CD14-positive monocyte (primary cell): ENCODE measurements around the gene TPRG1L. TPM values are rescaled to one million over a fixed set of nuclear protein-coding genes. Genes with fewer than 3 reads are reported as not detected.

Experiments
- DNase-seq, 3 donors: peaks; one replicate each; pipeline ENCODE4 v3.0.0-alpha.2; 2011 to 2022
- H2AFZ ChIP-seq: 2 replicates; pipeline ENCODE4 v1.6.0; 2012; ENCODE audit warnings: mild to moderate bottlenecking, low read depth, low read length, inconsistent platforms; ENCODE audit not compliant: insufficient read depth, poor library complexity, severe bottlenecking
- H3K27ac ChIP-seq, 2 donors: 1 replicate in 1 of 2; 2 replicates in 1 of 2; pipeline ENCODE4 v1.5.1; 2012 to 2013; ENCODE audit warnings: low read length in 2 of 2, control low read depth in 1 of 2, inconsistent platforms in 1 of 2, low read depth in 1 of 2, mild to moderate bottlenecking in 1 of 2
- H3K27me3 ChIP-seq, 2 donors: one replicate each; pipeline versions ENCODE4 v1.6.0 to v1.6.1; 2011 to 2013; ENCODE audit warnings: low read length in 2 of 2; ENCODE audit not compliant: control insufficient read depth in 2 of 2, insufficient read depth in 2 of 2
- H3K36me3 ChIP-seq, 2 donors: replicated peaks in 1 of 2; 1 replicate in 1 of 2; 2 replicates in 1 of 2; pipeline versions ENCODE4 v1.5.1 to v1.6.1; 2012 to 2013; ENCODE audit warnings: low read length in 2 of 2, control low read depth in 1 of 2, inconsistent platforms in 1 of 2, mild to moderate bottlenecking in 1 of 2; ENCODE audit not compliant: insufficient read depth in 2 of 2, control insufficient read depth in 1 of 2
- H3K4me1 ChIP-seq, 2 donors: 1 replicate in 1 of 2; 2 replicates in 1 of 2; pipeline versions ENCODE4 v1.5.1 to v1.6.1; 2012 to 2013; ENCODE audit warnings: low read length in 2 of 2, control low read depth in 1 of 2, inconsistent platforms in 1 of 2, mild to moderate bottlenecking in 1 of 2, moderate library complexity in 1 of 2; ENCODE audit not compliant: insufficient read depth in 2 of 2, control insufficient read depth in 1 of 2
- H3K4me2 ChIP-seq: replicated peaks from 2 replicates; pipeline ENCODE3; 2012; ENCODE audit warnings: low read length, moderate library complexity, mild to moderate bottlenecking; ENCODE audit not compliant: poor library complexity, severe bottlenecking; ENCODE audit errors: extremely low read depth
- H3K4me3 ChIP-seq, 3 experiments: fragments of 200-600 bp in 1 of 3; sonication (generic) in 1 of 3; replicated peaks in 1 of 3; 1 replicate in 2 of 3; 2 replicates in 1 of 3; pipeline ENCODE4 v1.5.1; 2011 to 2013; ENCODE audit warnings: low read length in 3 of 3, mild to moderate bottlenecking in 3 of 3, control low read depth in 2 of 3, low read depth in 2 of 3, inconsistent platforms in 1 of 3, moderate library complexity in 1 of 3
- H3K79me2 ChIP-seq: 2 replicates; pipeline ENCODE4 v1.6.0; 2012; ENCODE audit warnings: mild to moderate bottlenecking, control low read depth, inconsistent platforms, low read length, moderate library complexity; ENCODE audit not compliant: insufficient read depth
- H3K9ac ChIP-seq: 2 replicates; pipeline ENCODE4 v1.6.0; 2017; ENCODE audit warnings: low read length, mild to moderate bottlenecking; ENCODE audit not compliant: insufficient read depth, poor library complexity, severe bottlenecking
- H3K9me3 ChIP-seq, 2 donors: replicated peaks in 1 of 2; 1 replicate in 1 of 2; 2 replicates in 1 of 2; pipeline versions ENCODE4 v1.5.1 to v1.6.1; 2012 to 2013; ENCODE audit warnings: low read length in 2 of 2, control low read depth in 1 of 2; ENCODE audit not compliant: control insufficient read depth in 1 of 2, insufficient read depth in 1 of 2
- H4K20me1 ChIP-seq: 2 replicates; pipeline ENCODE4 v1.6.0; 2012; ENCODE audit warnings: mild to moderate bottlenecking, low read length, control low read depth, moderate library complexity; ENCODE audit not compliant: insufficient read depth
- H3K27ac Mint-ChIP-seq, 7 donors: one replicate each; pipeline ENCODE4 v1.8.0; 2020; ENCODE audit warnings: mild to moderate bottlenecking in 7 of 7, mixed read lengths in 7 of 7, moderate library complexity in 6 of 7, inconsistent platforms in 2 of 7
- H3K27me3 Mint-ChIP-seq, 3 donors: one replicate each; pipeline ENCODE4 v1.8.0; 2021 to 2022; ENCODE audit warnings: low read depth in 3 of 3, mild to moderate bottlenecking in 3 of 3, mixed read lengths in 3 of 3, moderate library complexity in 3 of 3, inconsistent platforms in 1 of 3
- H3K36me3 Mint-ChIP-seq, 2 donors: one replicate each; pipeline ENCODE4 v1.8.0; 2020; ENCODE audit warnings: mixed read lengths in 2 of 2, inconsistent platforms in 1 of 2, mild to moderate bottlenecking in 1 of 2
- H3K4me1 Mint-ChIP-seq: one replicate; pipeline ENCODE4 v1.8.0; 2020; ENCODE audit warnings: mild to moderate bottlenecking, mixed read lengths
- H3K4me3 Mint-ChIP-seq, 2 donors: one replicate each; pipeline ENCODE4 v1.8.0; 2020; ENCODE audit warnings: mild to moderate bottlenecking in 2 of 2, mixed read lengths in 2 of 2, moderate library complexity in 1 of 2
- H3K9me3 Mint-ChIP-seq, 7 donors: one replicate each; pipeline ENCODE4 v1.8.0; 2020 to 2022; ENCODE audit warnings: mixed read lengths in 7 of 7, mild to moderate bottlenecking in 6 of 7, moderate library complexity in 6 of 7, inconsistent platforms in 2 of 7
- CTCF ChIP-seq: fragments of 200-600 bp; IDR thresholded peaks from one replicate; pipeline ENCODE4 v1.8.0; 2022; ENCODE audit warnings: antibody characterized with exemption, mild to moderate bottlenecking
- WGBS: methylation state at CpG from one replicate; pipeline ENCODE4 v1.1.5; 2013; ENCODE audit warnings: missing lambda C conversion rate; ENCODE audit not compliant: insufficient coverage; 5-methylcytosine and 5-hydroxymethylcytosine counted together
- intact Hi-C, 2 donors: fragments of 100-400 bp; cut with micrococcal nuclease; formaldehyde crosslinking; loops; one replicate each; pipeline versions ENCODE4 v1.15.0 to v1.15.1; 2023
- polyA plus RNA-seq, 3 donors: library from polyadenylated mRNA; depleted of rRNA in 1 of 3; unstranded in 2 of 3; stranded (reverse) in 1 of 3; fragments of 300-500 nt in 2 of 3; fragments of >200 nt in 1 of 3; fragmentation: Illumina TruSeq in 2 of 3; gene quantifications; 1 replicate in 2 of 3; 2 replicates in 1 of 3; pipeline ENCODE4 v1.2.3, GENCODE V29; 2012 to 2021

The TPRG1L gene
- polyA plus RNA-seq, 3 donors = 16.1 to 19.7 (median 18.5) TPM

GRCh38 chr1:3636531-3636930 is 11.7 kb downstream of the TPRG1L start:
- Histone ChIP-seq H3K79me2 (no peaks in the 10 kb centered on the region), H4K20me1 (peaks cover 5% of the 10 kb centered on the region), H3K9ac (no peak overlapping the region), H3K4me2 (no peak overlapping the region), H3K4me1 (no peaks in the 10 kb centered on the region), H3K36me3 (peaks cover 93 to 100% of the 10 kb centered on the region in 2 donors), H3K27ac (no peak overlapping the region), H2AFZ (no peak overlapping the region), H3K4me3 (no peak overlapping the region), H3K9me3 (no peaks in the 10 kb centered on the region), H3K27me3 (no peaks in the 10 kb centered on the region)
- no peak for DNase-seq
- Mint-ChIP-seq H3K4me3 (no peak overlapping the region), H3K9me3 (no peaks in the 10 kb centered on the region), H3K4me1 (no peaks in the 10 kb centered on the region), H3K27ac (no peak overlapping the region), H3K27me3 (peaks cover 0 to 5% (median 0%) of the 10 kb centered on the region in 3 donors), H3K36me3 (peaks cover 82 to 97% of the 10 kb centered on the region in 2 donors)
- WGBS = 100% methylated on average over 11 of the region's 11 CpGs
- TF ChIP-seq CTCF = no peak
- intact Hi-C loops = no loop called here

DNA sequence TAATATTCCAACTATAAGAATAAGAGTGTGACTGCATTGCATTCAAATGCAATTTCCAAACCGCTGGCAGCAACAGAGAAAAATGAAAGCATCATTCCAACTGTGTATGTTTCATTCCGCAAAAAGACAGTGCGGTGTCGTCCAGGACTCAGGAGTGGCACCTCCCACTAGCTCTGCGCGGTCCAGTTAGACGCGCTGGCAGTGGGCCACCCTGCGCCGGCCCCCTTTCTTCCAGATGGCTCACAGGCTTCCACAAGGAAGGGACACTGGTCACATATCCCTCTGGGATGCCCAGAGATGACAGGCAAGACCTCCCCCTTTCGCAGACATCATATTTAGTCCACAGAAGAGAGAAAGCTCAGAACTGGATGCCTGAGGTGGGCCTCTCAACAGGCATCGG is 13.2 kb downstream of the TPRG1L start:
- H3K36me3 ChIP-seq = peaks cover 82 to 99% of the 10 kb centered on the region in 2 donors
- H3K27me3 Mint-ChIP-seq = peaks cover 0 to 3% (median 0%) of the 10 kb centered on the region in 3 donors
- 96% methylated on average over 12 of the region's 12 CpGs for WGBS

More for the DNA sequence above, 13.2 kb downstream of the TPRG1L start:
- Histone ChIP-seq H3K27me3 (no peaks in the 10 kb centered on the region), H3K4me1 (no peaks in the 10 kb centered on the region), H3K27ac (no peak overlapping the region), H2AFZ (no peak overlapping the region), H4K20me1 (peaks cover 14% of the 10 kb centered on the region), H3K79me2 (no peaks in the 10 kb centered on the region), H3K4me3 (no peak overlapping the region), H3K9me3 (no peaks in the 10 kb centered on the region), H3K9ac (no peak overlapping the region), H3K4me2 (no peak overlapping the region)
- Mint-ChIP-seq H3K27ac (no peak overlapping the region), H3K4me3 (no peak overlapping the region), H3K9me3 (no peaks in the 10 kb centered on the region), H3K36me3 (peaks cover 82 to 99% of the 10 kb centered on the region in 2 donors), H3K4me1 (no peaks in the 10 kb centered on the region)
- intact Hi-C loops = no loop called here
- DNase-seq = no peak
- TF ChIP-seq CTCF = no peak
